ENCODE data around the gene LRRC49.

The LRRC49 gene

GRCh38 chr15:71097890-71098289 is 205.3 kb downstream of the LRRC49 start:
- DNase-seq, result no peak

DNA sequence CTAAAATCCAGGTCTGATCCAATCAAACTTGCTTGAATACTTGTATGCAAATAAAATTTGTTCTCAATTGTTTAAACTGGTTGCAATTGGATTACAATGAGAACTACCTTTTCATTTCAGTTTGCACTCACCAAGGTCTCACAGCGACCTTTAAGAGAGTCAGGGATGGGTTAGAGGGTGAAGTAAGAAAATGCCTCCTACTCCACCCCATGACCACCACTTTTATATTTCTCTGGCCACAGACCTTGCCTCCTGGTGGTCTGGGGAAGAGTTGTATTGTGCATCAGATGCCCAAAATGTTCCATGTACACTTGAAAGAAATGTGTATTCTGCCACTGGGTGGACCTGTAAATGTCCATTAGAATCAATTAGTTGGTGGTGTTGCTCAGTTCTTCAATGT is 206.3 kb downstream of the LRRC49 start:
- DNase-seq, result no peak
